Nephron progenitor cell (in vitro differentiated cells): ENCODE measurements around the gene ASMTL.
"Not testable (repeated sequence)": the region's sequence is repeated elsewhere in the genome, so short reads cannot be mapped to it uniquely, and the experiment has no call there.

Experiments used
- DNase-seq: peaks from one replicate; pipeline ENCODE4 v3.0.0; 2021
- H3K27ac Mint-ChIP-seq: 2 replicates; pipeline ENCODE4 v1.8.0; 2021; ENCODE audit warnings: mild to moderate bottlenecking, moderate library complexity, mixed read lengths
- H3K27me3 Mint-ChIP-seq: 2 replicates; pipeline ENCODE4 v1.8.0; 2021; ENCODE audit warnings: mild to moderate bottlenecking, low read depth, mixed read lengths; ENCODE audit not compliant: poor library complexity
- H3K36me3 Mint-ChIP-seq: 2 replicates; pipeline ENCODE4 v1.8.0; 2021; ENCODE audit warnings: low read depth, mixed read lengths
- H3K4me1 Mint-ChIP-seq: 2 replicates; pipeline ENCODE4 v1.8.0; 2021; ENCODE audit warnings: mixed read lengths
- H3K4me3 Mint-ChIP-seq: 2 replicates; pipeline ENCODE4 v1.8.0; 2021; ENCODE audit warnings: mild to moderate bottlenecking, moderate library complexity, mixed read lengths
- H3K9me3 Mint-ChIP-seq: 2 replicates; pipeline ENCODE4 v1.8.0; 2021; ENCODE audit warnings: mild to moderate bottlenecking, moderate library complexity, mixed read lengths
- TF ChIP-seq, protein P1 (sequence below): fragments of 200-600 bp; sonication (generic); IDR thresholded peaks from 2 replicates; pipeline ENCODE4 v1.5.0; 2021; ENCODE audit warnings: antibody characterized with exemption

The ASMTL gene

DNA sequence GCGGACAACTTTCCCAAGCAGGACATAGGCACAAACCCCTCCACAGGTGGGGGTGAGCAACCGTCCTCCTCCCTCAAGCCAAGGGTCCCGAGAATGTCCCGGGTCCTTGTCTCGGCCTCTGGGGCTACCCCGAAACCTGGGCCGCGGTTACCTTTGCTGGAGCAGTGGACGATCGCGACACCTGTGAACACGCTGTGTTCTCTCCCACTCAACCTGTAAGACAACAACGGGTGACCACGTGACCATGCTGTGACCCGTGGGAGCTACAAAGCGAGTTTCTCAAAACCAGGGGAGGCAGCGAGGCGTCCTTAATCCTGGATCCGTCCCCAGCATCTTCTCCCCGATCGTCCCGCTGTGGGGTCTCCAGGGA is 17.9 kb downstream of the ASMTL start:
- Mint-ChIP-seq H3K36me3 (peaks cover 65% of the 10 kb centered on the region), H3K27me3 (no peaks in the 10 kb centered on the region), H3K4me1 (no peaks in the 10 kb centered on the region), H3K9me3 (peaks cover 13% of the 10 kb centered on the region), H3K4me3 (no peak overlapping the region), H3K27ac (no peak overlapping the region)
- TF ChIP-seq, protein P1, sequence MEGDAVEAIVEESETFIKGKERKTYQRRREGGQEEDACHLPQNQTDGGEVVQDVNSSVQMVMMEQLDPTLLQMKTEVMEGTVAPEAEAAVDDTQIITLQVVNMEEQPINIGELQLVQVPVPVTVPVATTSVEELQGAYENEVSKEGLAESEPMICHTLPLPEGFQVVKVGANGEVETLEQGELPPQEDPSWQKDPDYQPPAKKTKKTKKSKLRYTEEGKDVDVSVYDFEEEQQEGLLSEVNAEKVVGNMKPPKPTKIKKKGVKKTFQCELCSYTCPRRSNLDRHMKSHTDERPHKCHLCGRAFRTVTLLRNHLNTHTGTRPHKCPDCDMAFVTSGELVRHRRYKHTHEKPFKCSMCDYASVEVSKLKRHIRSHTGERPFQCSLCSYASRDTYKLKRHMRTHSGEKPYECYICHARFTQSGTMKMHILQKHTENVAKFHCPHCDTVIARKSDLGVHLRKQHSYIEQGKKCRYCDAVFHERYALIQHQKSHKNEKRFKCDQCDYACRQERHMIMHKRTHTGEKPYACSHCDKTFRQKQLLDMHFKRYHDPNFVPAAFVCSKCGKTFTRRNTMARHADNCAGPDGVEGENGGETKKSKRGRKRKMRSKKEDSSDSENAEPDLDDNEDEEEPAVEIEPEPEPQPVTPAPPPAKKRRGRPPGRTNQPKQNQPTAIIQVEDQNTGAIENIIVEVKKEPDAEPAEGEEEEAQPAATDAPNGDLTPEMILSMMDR, result no peak
- no peak for DNase-seq

- no peak overlapping the region for H3K27ac Mint-ChIP-seq
- no peak overlapping the region for H3K4me3 Mint-ChIP-seq
- no peak for DNase-seq
- no peaks in the 10 kb centered on the region for H3K27me3 Mint-ChIP-seq
- H3K4me1 Mint-ChIP-seq, result no peaks in the 10 kb centered on the region
- peaks cover 9% of the 10 kb centered on the region for H3K9me3 Mint-ChIP-seq
- peaks cover 64% of the 10 kb centered on the region for H3K36me3 Mint-ChIP-seq
- TF ChIP-seq, protein P1, result no peak
These were observed 18.9 kb downstream of the ASMTL start for GRCh38 chrX:1433646-1434357.

DNA sequence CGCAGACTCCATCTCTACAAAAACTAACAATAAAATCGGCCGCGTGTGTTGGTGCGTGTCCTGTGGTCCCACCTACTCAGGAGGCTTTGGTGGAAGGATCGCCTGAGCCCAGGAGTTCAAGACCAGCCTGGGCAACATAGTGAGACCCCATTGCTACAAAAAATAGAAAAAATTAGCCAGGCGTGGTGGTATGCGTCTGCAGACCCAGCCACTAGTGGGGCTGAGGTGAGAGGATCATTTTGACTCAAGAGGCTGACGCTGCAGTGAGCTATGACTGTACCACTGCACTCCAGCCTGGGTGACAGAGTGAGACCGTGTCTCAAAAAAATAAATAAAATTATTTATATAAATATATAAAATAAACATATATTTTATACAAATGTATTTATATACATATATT is 22.3 kb downstream of the ASMTL start:
- no peak overlapping the region for H3K4me3 Mint-ChIP-seq
- H3K27ac Mint-ChIP-seq, result no peak overlapping the region
- peaks cover 4% of the 10 kb centered on the region for H3K9me3 Mint-ChIP-seq
- peaks cover 3% of the 10 kb centered on the region for H3K27me3 Mint-ChIP-seq
- DNase-seq, result no peak
- H3K36me3 Mint-ChIP-seq, result peaks cover 37% of the 10 kb centered on the region
- no peaks in the 10 kb centered on the region for H3K4me1 Mint-ChIP-seq
- TF ChIP-seq, protein P1, result no peak

DNA sequence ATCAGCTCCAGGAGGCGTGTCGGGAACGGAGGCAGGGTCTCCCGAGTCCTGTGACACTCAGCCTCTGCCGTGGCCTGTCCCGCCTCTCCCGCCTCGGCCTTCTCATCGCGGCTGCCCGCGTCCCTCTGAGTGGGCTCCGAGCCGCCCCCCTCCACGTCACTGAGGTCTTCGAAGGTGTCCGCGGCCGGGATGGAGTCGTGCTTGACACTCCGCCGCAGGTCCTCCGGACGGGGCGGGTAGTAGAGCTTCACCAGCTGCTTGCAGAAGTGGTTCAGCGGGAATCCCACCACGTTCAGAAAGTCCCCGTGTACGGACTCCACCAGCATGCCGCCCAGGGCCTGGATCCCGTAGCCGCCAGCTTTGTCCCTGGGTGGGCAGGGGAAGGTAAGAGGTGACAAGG is 25.0 kb downstream of the ASMTL start:
- Mint-ChIP-seq H3K27me3 (peaks cover 7% of the 10 kb centered on the region), H3K4me1 (no peaks in the 10 kb centered on the region), H3K9me3 (peaks cover 28% of the 10 kb centered on the region), H3K36me3 (peaks cover 21% of the 10 kb centered on the region), H3K4me3 (no peak overlapping the region), H3K27ac (no peak overlapping the region)
- DNase-seq, result no peak
- TF ChIP-seq, protein P1, result no peak

DNA sequence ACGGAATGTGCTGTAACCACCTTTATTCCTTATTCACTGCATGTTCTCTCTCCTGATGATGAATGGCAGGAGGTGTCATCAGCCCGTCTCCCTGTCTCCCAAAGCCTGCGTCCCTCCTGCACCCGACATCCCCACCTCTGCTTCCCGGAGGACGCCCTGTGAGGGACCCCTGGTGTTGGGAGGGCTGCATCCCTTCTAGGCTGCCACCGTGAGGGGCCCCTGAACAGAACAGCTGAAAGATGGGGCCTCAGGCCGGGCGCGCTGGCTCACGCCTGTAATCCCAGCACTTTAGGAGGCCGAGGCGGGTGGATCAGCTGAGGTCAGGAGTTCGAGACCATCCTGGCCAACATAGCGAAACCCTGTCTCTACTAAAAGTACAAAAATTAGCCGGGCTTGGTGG is 26.4 kb downstream of the ASMTL start:
- Mint-ChIP-seq H3K9me3 (peaks cover 43% of the 10 kb centered on the region), H3K36me3 (peaks cover 14% of the 10 kb centered on the region)
- not testable (repeated sequence) for DNase-seq, H3K4me3 Mint-ChIP-seq, H3K27ac Mint-ChIP-seq, H3K27me3 Mint-ChIP-seq, H3K4me1 Mint-ChIP-seq

DNA sequence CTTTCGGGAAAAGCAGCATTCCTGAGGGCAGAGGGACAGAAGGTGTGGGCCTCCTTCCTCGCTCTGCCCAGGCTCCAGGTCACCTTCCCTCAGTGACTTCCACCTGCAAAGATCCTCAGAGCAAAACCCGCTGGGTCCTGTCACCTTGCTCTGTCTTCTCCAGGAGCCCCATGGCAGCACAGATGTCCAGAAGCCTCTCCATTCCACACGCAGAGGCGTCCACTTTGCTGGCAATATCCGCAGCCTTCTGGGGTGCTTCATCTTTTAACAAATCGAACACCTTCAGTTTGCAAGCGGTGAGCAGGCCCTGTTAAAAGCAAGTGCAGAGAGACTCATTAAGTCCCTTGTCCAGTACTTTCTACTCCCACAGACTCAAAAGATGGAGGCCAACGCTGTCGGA is 27.3 kb downstream of the ASMTL start:
- TF ChIP-seq, protein P1, result no peak
- Mint-ChIP-seq H3K36me3 (peaks cover 13% of the 10 kb centered on the region), H3K4me3 (no peak overlapping the region)

More for the DNA sequence above, 27.3 kb downstream of the ASMTL start:
- Mint-ChIP-seq H3K27ac (no peak overlapping the region), H3K9me3 (peaks cover 52% of the 10 kb centered on the region), H3K27me3 (peaks cover 7% of the 10 kb centered on the region), H3K4me1 (no peaks in the 10 kb centered on the region)
- no peak for DNase-seq
